Small intestine (tissue), 7 donors: ENCODE data around the gene PDZD7. TPM values are rescaled to one million over a fixed set of nuclear protein-coding genes. Genes with fewer than 3 reads are reported as not detected.

Source experiments
- DNase-seq, 2 donors: peaks; one replicate each; pipeline versions ENCODE4 v3.0.0 to v3.0.0-alpha.2; 2013
- FAIRE-seq: peaks from 2 replicates; lab custom pipeline; 2012; peaks lifted over from hg19 to GRCh38; lab: Jason Lieb, UNC
- H3K27ac ChIP-seq, 3 donors: one replicate each; pipeline ENCODE4 v1.5.1; 2013; ENCODE audit warnings: low read length in 2 of 3, mild to moderate bottlenecking in 2 of 3, control low read depth in 1 of 3, inconsistent platforms in 1 of 3, low read depth in 1 of 3, moderate library complexity in 1 of 3
- H3K27me3 ChIP-seq, 3 donors: one replicate each; pipeline ENCODE4 v1.6.1; 2013; ENCODE audit warnings: low read length in 3 of 3, inconsistent platforms in 1 of 3; ENCODE audit not compliant: control insufficient read depth in 3 of 3, insufficient read depth in 3 of 3
- H3K36me3 ChIP-seq, 3 donors: one replicate each; pipeline ENCODE4 v1.6.1; 2013; ENCODE audit warnings: low read length in 3 of 3, inconsistent platforms in 1 of 3, low read depth in 1 of 3, mild to moderate bottlenecking in 1 of 3, moderate library complexity in 1 of 3; ENCODE audit not compliant: control insufficient read depth in 3 of 3, insufficient read depth in 2 of 3
- H3K4me1 ChIP-seq, 3 donors: one replicate each; pipeline ENCODE4 v1.6.1; 2013; ENCODE audit warnings: low read length in 2 of 3, inconsistent platforms in 1 of 3, low read depth in 1 of 3, mild to moderate bottlenecking in 1 of 3, moderate library complexity in 1 of 3; ENCODE audit not compliant: control insufficient read depth in 3 of 3, insufficient read depth in 2 of 3
- H3K4me3 ChIP-seq, 3 donors: one replicate each; pipeline ENCODE4 v1.5.1; 2013; ENCODE audit warnings: low read length in 3 of 3, control low read depth in 1 of 3, inconsistent platforms in 1 of 3, low read depth in 1 of 3, mild to moderate bottlenecking in 1 of 3, moderate library complexity in 1 of 3
- H3K9me3 ChIP-seq, 2 donors: one replicate each; pipeline ENCODE4 v1.6.1; 2013; ENCODE audit warnings: low read depth in 1 of 2, low read length in 1 of 2; ENCODE audit not compliant: control insufficient read depth in 2 of 2, insufficient read depth in 1 of 2
- WGBS, 3 donors: extraction: QIAGEN DNeasy Blood & Tissue Kit; methylation state at CpG; one replicate each; pipeline ENCODE4 v1.1.7; 2013; 5-methylcytosine and 5-hydroxymethylcytosine counted together
- polyA plus RNA-seq, 4 donors: library from polyadenylated mRNA; stranded (reverse) in 3 of 4; unstranded in 1 of 4; fragments of 200-250 nt in 3 of 4; fragments of 120-200 nt in 1 of 4; gene quantifications; one replicate each; pipeline versions ENCODE4 v1.2.1 to v1.2.3, GENCODE V29; 2013
- donor health status: healthy with polysubstance abuse.
- donor health status: control.
- donor health status: control.
- donor health status: Bipolar disorder and iron deficiency.
- donor health status: healthy.

PDZD7 gene
- polyA plus RNA-seq, 4 donors: 3.1 to 52.6 (median 28.8) TPM

- peaks cover 3 to 34% (median 3%) of the 10 kb centered on the region in 3 donors for H3K4me1 ChIP-seq
These were observed 31.8 kb downstream of the PDZD7 start for GRCh38 chr10:100998991-100999741.

GRCh38 chr10:100998183-100998990 is 32.5 kb downstream of the PDZD7 start:
- H3K36me3 ChIP-seq: peaks cover 0 to 32% (median 5%) of the 10 kb centered on the region in 3 donors
- 3 to 5% (median 4%) methylated on average over 23 to 25 of the region's 25 CpGs for WGBS, 3 donors
- H3K4me3 ChIP-seq: peak overlapping the region; percentile 66 to 86 (median 84)
- DNase-seq (peak; percentile 85 to 93), FAIRE-seq (no peak)
- peak overlapping the region; percentile 84 to 96 (median 93) for H3K27ac ChIP-seq
- H3K27me3 ChIP-seq: no peaks in the 10 kb centered on the region
- peaks cover 3 to 34% (median 3%) of the 10 kb centered on the region in 3 donors for H3K4me1 ChIP-seq
- no peaks in the 10 kb centered on the region for H3K9me3 ChIP-seq

More at GRCh38 chr10:100998991-100999741, 31.8 kb downstream of the PDZD7 start:
- Histone ChIP-seq H3K27me3 (no peaks in the 10 kb centered on the region), H3K9me3 (no peaks in the 10 kb centered on the region), H3K4me3 (peak overlapping the region; percentile 76 to 86 (median 84)), H3K36me3 (peaks cover 2 to 34% (median 6%) of the 10 kb centered on the region in 3 donors), H3K27ac (peak overlapping the region; percentile 84 to 96 (median 93))
- DNase-seq (peak; percentile 67 to 90), FAIRE-seq (no peak)
- 0 to 1% (median 1%) methylated on average over 53 to 83 of the region's 83 CpGs for WGBS, 3 donors

GRCh38 chr10:100997360-100998182 is 33.4 kb downstream of the PDZD7 start:
- Histone ChIP-seq H3K27ac (peak overlapping the region; percentile 84 to 96 (median 93)), H3K36me3 (peaks cover 0 to 32% (median 0%) of the 10 kb centered on the region in 3 donors), H3K4me3 (peak overlapping the region; percentile 66 to 86 (median 84)), H3K9me3 (no peaks in the 10 kb centered on the region), H3K27me3 (no peaks in the 10 kb centered on the region), H3K4me1 (peaks cover 3 to 34% (median 3%) of the 10 kb centered on the region in 3 donors)
- 0 to 1% (median 0%) methylated on average over 52 to 66 of the region's 66 CpGs for WGBS, 3 donors
- no peak for FAIRE-seq
- DNase-seq: peak; percentile 83 to 92

DNA sequence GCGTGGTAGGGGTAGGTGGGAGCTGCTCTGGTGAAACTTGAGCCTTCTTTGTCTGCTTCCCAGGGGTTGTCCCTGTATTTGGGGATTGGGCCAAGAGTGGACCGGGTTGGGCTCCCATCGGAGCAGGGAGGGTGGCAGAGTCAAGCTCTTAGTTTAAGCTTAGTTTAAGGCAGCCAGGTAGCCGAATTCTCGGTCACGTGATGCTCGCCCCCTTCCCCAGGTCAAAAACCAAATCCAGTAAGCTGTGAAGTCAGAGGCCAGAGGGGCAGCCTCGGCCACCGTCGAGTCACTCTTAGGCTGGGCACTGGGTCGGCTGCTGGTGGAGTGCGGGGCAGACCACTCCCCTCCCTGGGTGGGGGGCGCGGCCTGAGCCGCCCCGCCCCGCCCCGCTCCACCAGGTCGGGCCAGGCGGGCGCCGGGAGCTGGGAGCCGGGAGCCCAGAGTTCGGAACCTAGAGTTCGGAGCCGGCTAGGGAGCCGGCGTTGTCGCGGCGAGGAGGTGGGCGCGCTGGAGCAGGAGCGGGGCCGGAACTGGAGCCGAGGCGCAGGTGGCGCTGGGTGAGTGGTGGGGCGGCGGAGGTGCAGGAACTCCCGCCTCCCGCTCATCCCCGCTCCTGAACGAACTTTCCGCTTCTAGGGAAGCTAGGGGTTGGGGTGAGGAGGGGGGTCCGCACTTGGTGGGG is 34.1 kb downstream of the PDZD7 start:
- peaks cover 0 to 27% (median 0%) of the 10 kb centered on the region in 3 donors for H3K36me3 ChIP-seq
- WGBS, 3 donors: 2 to 5% (median 3%) methylated on average over 37 to 46 of the region's 46 CpGs
- peaks cover 3 to 32% (median 3%) of the 10 kb centered on the region in 3 donors for H3K4me1 ChIP-seq
- H3K4me3 ChIP-seq: peak overlapping the region; percentile 66 to 86 (median 84)
- peak in 1 of 2 donors; percentile 77 for DNase-seq
- no peaks in the 10 kb centered on the region for H3K27me3 ChIP-seq
- peak overlapping the region; percentile 69 to 96 (median 93) for H3K27ac ChIP-seq
- FAIRE-seq: no peak
- no peaks in the 10 kb centered on the region for H3K9me3 ChIP-seq

GRCh38 chr10:100995181-100995580 is 35.7 kb downstream of the PDZD7 start:
- DNase-seq: no peak
- 67 to 79% (median 74%) methylated on average over 6 of the region's 6 CpGs for WGBS, 3 donors
- FAIRE-seq: no peak

DNA sequence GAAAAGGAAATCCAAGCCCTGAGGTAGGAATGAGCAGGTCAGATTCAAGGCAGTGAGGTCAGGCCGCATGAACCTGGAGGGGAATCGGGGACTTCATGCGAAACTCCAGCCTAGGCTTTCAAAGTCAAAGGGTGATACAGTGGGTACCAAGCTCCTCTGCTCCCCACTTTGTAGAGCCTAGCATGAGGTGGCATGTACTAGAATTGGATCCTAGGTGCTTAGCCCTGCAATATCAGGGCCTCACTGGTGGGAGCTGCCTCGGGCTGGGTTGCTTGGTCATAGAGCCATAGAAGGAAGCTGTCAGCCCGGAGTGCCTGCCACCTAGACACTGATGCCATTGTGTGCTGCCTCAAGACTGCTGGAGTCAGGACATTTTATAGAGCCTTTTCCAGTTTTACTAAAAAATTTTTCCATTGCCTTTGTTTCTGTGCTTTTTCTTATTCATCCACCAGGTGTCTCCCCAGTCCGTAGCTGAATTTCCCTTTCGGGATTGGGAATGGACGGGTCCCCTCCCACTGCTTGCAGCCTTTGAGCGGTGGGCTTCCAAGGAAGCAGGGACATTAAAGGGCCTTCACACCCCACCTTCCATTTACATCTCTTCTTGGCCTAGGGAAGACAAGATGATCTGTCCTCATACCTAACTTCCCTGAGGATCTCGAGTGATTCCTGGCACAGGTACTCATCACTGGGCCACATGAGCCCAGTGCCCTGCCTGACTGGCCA is 36.8 kb downstream of the PDZD7 start:
- no peak overlapping the region for H3K27ac ChIP-seq
- no peaks in the 10 kb centered on the region for H3K9me3 ChIP-seq
- peaks cover 0 to 48% (median 4%) of the 10 kb centered on the region in 3 donors for H3K36me3 ChIP-seq
- FAIRE-seq: no peak
- WGBS, 3 donors: 54 to 61% (median 61%) methylated on average over 10 of the region's 10 CpGs
- H3K4me3 ChIP-seq: no peak overlapping the region
- DNase-seq: peak; percentile 47 to 49
- no peaks in the 10 kb centered on the region for H3K27me3 ChIP-seq
- peaks cover 3 to 18% (median 3%) of the 10 kb centered on the region in 3 donors for H3K4me1 ChIP-seq

More at GRCh38 chr10:100995181-100995580, 35.7 kb downstream of the PDZD7 start:
- no peaks in the 10 kb centered on the region for H3K9me3 ChIP-seq
- H3K4me1 ChIP-seq: peaks cover 3 to 18% (median 3%) of the 10 kb centered on the region in 3 donors
- no peaks in the 10 kb centered on the region for H3K27me3 ChIP-seq
- no peak overlapping the region for H3K27ac ChIP-seq
- no peak overlapping the region for H3K4me3 ChIP-seq
- H3K36me3 ChIP-seq: peaks cover 0 to 38% (median 4%) of the 10 kb centered on the region in 3 donors

DNA sequence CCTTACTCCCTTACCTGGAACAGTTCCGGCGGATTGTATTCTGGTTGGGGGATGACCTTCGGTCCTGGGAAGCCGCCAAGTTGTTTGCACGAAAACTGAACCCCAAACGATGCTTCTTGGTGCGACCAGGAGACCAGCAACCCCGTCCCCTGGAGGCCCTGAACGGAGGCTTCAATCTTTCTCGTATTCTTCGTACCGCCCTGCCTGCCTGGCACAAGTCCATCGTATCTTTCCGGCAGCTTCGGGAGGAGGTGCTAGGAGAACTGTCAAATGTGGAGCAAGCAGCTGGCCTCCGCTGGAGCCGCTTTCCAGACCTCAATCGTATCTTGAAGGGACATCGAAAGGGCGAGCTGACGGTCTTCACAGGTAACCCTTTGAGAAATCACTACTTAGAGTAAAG is 41.8 kb downstream of the PDZD7 start:
- DNase-seq (no peak), FAIRE-seq (no peak)
- peaks cover 3 to 28% (median 5%) of the 10 kb centered on the region in 3 donors for H3K4me1 ChIP-seq
- no peak overlapping the region for H3K27ac ChIP-seq
- H3K9me3 ChIP-seq: no peaks in the 10 kb centered on the region
- peaks cover 2 to 74% (median 4%) of the 10 kb centered on the region in 3 donors for H3K36me3 ChIP-seq
- WGBS, 3 donors: 84 to 89% (median 88%) methylated on average over 21 of the region's 21 CpGs
- no peak overlapping the region for H3K4me3 ChIP-seq
- H3K27me3 ChIP-seq: no peaks in the 10 kb centered on the region
